H1 (cell line): ENCODE results near the gene WDR33. TPM values are rescaled to one million over a fixed set of nuclear protein-coding genes. Genes with fewer than 3 reads are reported as not detected.

Experiments
- CTCF ChIA-PET: fragments of 300-600 bp; sonication (Branson Sonifier 250); formaldehyde crosslinking; loops from one replicate; lab custom pipeline; 2021; ENCODE audit not compliant: partially characterized antibody; lab: Charles Lee
- POLR2A ChIA-PET: fragments of 300-600 bp; sonication (Branson Sonifier 250); formaldehyde crosslinking; loops from one replicate; lab custom pipeline; 2021; ENCODE audit warnings: inconsistent platforms; ENCODE audit not compliant: partially characterized antibody; lab: Charles Lee
- DNase-seq, 2 experiments: peaks; one replicate each; pipeline versions ENCODE4 v3.0.0 to v3.0.0-alpha.2; 2010 to 2022; ENCODE audit warnings: low spot score in 2 of 2, low read depth in 1 of 2, mixed read lengths in 1 of 2
- FAIRE-seq: peaks from 2 replicates; lab custom pipeline; 2011; peaks lifted over from hg19 to GRCh38; lab: Jason Lieb, UNC
- H2AFZ ChIP-seq: 2 replicates; pipeline ENCODE4 v1.8.1; 2012; ENCODE audit warnings: low read length, inconsistent platforms
- H2AK5ac ChIP-seq: 2 replicates; pipeline ENCODE4 v1.6.1; 2013; ENCODE audit warnings: low read depth, low read length
- H2BK120ac ChIP-seq: replicated peaks from 2 replicates; pipeline ENCODE3; 2013; ENCODE audit warnings: low read depth, low read length, inconsistent platforms
- H2BK12ac ChIP-seq: 2 replicates; pipeline ENCODE4 v1.6.1; 2013; ENCODE audit warnings: low read depth, low read length
- H2BK15ac ChIP-seq: 2 replicates; pipeline ENCODE4 v1.6.1; 2013; ENCODE audit warnings: low read length
- H2BK20ac ChIP-seq: 2 replicates; pipeline ENCODE4 v1.6.1; 2013; ENCODE audit warnings: low read length
- H2BK5ac ChIP-seq: 2 replicates; pipeline ENCODE4 v1.6.1; 2013; ENCODE audit warnings: low read depth, low read length
- H3K14ac ChIP-seq: 2 replicates; pipeline ENCODE4 v1.6.1; 2013; ENCODE audit warnings: inconsistent platforms; ENCODE audit not compliant: insufficient read length
- H3K18ac ChIP-seq: 2 replicates; pipeline ENCODE4 v1.6.1; 2013; ENCODE audit warnings: low read length; ENCODE audit errors: extremely low read depth
- H3K23ac ChIP-seq: 2 replicates; pipeline ENCODE4 v1.6.1; 2013; ENCODE audit warnings: inconsistent platforms; ENCODE audit not compliant: insufficient read length
- H3K23me2 ChIP-seq: 2 replicates; pipeline ENCODE4 v1.6.1; 2013; ENCODE audit warnings: low read depth, low read length
- H3K27ac ChIP-seq: 2 replicates; pipeline ENCODE4 v1.6.1; 2011; ENCODE audit warnings: low read depth, low read length, inconsistent platforms
- H3K27me3 ChIP-seq, 4 experiments: replicated peaks in 1 of 4; 1 replicate in 1 of 4; 2 replicates in 3 of 4; pipeline versions ENCODE4 v1.6.1 to v1.8.1; 2011 to 2013; ENCODE audit warnings: low read length in 3 of 4, mild to moderate bottlenecking in 3 of 4, inconsistent platforms in 2 of 4, mixed read lengths in 2 of 4, moderate library complexity in 1 of 4; ENCODE audit not compliant: control insufficient read depth in 3 of 4, insufficient read depth in 3 of 4; ENCODE audit errors: extremely low read depth in 1 of 4
- H3K36me3 ChIP-seq, 4 experiments: 2 replicates each; pipeline versions ENCODE4 v1.6.1 to v1.8.1; 2011 to 2013; ENCODE audit warnings: mild to moderate bottlenecking in 4 of 4, low read length in 3 of 4, moderate library complexity in 2 of 4, control low read depth in 1 of 4, inconsistent platforms in 1 of 4; ENCODE audit not compliant: insufficient read depth in 4 of 4, control insufficient read depth in 2 of 4
- H3K4ac ChIP-seq: replicated peaks from 2 replicates; pipeline ENCODE3; 2013; ENCODE audit warnings: low read length, low read depth, mixed read lengths, inconsistent platforms; ENCODE audit not compliant: insufficient read length
- H3K4me1 ChIP-seq, 4 experiments: replicated peaks in 1 of 4; 1 replicate in 1 of 4; 2 replicates in 3 of 4; pipeline versions ENCODE4 v1.6.1 to v1.8.1; 2011 to 2013; ENCODE audit warnings: low read length in 3 of 4, inconsistent platforms in 2 of 4, mixed read lengths in 1 of 4; ENCODE audit not compliant: insufficient read depth in 4 of 4, control insufficient read depth in 3 of 4
- H3K4me2 ChIP-seq, 2 experiments: 2 replicates each; pipeline versions ENCODE4 v1.6.1 to v1.8.1; 2011 to 2013; ENCODE audit warnings: low read depth in 2 of 2, low read length in 2 of 2, control low read depth in 1 of 2, inconsistent platforms in 1 of 2, mild to moderate bottlenecking in 1 of 2; ENCODE audit not compliant: insufficient read depth in 1 of 2
- H3K4me3 ChIP-seq, 4 experiments: fragments of 200-600, 300-600 bp in 1 of 4; sonication (generic), shearing (Covaris generic), sonication (Bioruptor Twin) in 1 of 4; 2 replicates each; pipeline versions ENCODE4 v1.5.1 to v1.8.1; 2011 to 2016; ENCODE audit warnings: low read length in 4 of 4, low read depth in 3 of 4, control low read depth in 2 of 4, inconsistent platforms in 2 of 4, mild to moderate bottlenecking in 2 of 4, mixed read lengths in 1 of 4, moderate library complexity in 1 of 4; ENCODE audit not compliant: insufficient read depth in 2 of 4; ENCODE audit errors: extremely low read depth in 1 of 4
- H3K56ac ChIP-seq: replicated peaks from 2 replicates; pipeline ENCODE3; 2013; ENCODE audit warnings: low read depth, mild to moderate bottlenecking, mixed read lengths, low read length, inconsistent platforms; ENCODE audit not compliant: insufficient read length
- H3K79me1 ChIP-seq: 2 replicates; pipeline ENCODE4 v1.6.1; 2013; ENCODE audit warnings: low read depth, low read length, control low read depth
- H3K79me2 ChIP-seq, 2 experiments: 2 replicates each; pipeline versions ENCODE4 v1.6.1 to v1.8.1; 2012 to 2013; ENCODE audit warnings: low read length in 2 of 2, mild to moderate bottlenecking in 2 of 2, inconsistent platforms in 1 of 2; ENCODE audit not compliant: insufficient read depth in 2 of 2, control insufficient read depth in 1 of 2
- H3K9ac ChIP-seq, 4 experiments: replicated peaks in 1 of 4; 1 replicate in 1 of 4; 2 replicates in 3 of 4; pipeline versions ENCODE4 v1.6.1 to v1.8.1; 2011 to 2013; ENCODE audit warnings: low read depth in 3 of 4, low read length in 3 of 4, control low read depth in 2 of 4, mild to moderate bottlenecking in 2 of 4, moderate library complexity in 2 of 4, inconsistent platforms in 1 of 4; ENCODE audit errors: extremely low read depth in 1 of 4
- H3K9me3 ChIP-seq, 2 experiments: 2 replicates each; pipeline versions ENCODE4 v1.6.1 to v1.8.1; 2012 to 2013; ENCODE audit warnings: mild to moderate bottlenecking in 2 of 2, moderate library complexity in 2 of 2, control low read depth in 1 of 2, inconsistent platforms in 1 of 2, low read depth in 1 of 2, low read length in 1 of 2, mixed read lengths in 1 of 2; ENCODE audit not compliant: insufficient read depth in 2 of 2
- H4K20me1 ChIP-seq, 2 experiments: replicated peaks in 1 of 2; 2 replicates each; pipeline versions ENCODE3 to v1.8.1; 2011 to 2013; ENCODE audit warnings: inconsistent platforms in 2 of 2, low read length in 2 of 2, mild to moderate bottlenecking in 1 of 2; ENCODE audit not compliant: insufficient read depth in 2 of 2, control insufficient read depth in 1 of 2
- H4K5ac ChIP-seq: 2 replicates; pipeline ENCODE4 v1.6.1; 2013; ENCODE audit warnings: low read length, low read depth, mixed read lengths, inconsistent platforms; ENCODE audit not compliant: insufficient read length
- H4K8ac ChIP-seq: 2 replicates; pipeline ENCODE4 v1.8.0; 2013; ENCODE audit warnings: mild to moderate bottlenecking, moderate library complexity, low read length, inconsistent platforms; ENCODE audit not compliant: insufficient read depth; ENCODE audit errors: extremely low read depth
- H4K91ac ChIP-seq: replicated peaks from 2 replicates; pipeline ENCODE3; 2013; ENCODE audit warnings: low read length, mixed read lengths, inconsistent platforms; ENCODE audit not compliant: insufficient read length
- KDM5A ChIP-seq: fragments of 200-600 bp; IDR thresholded peaks from 2 replicates; pipeline ENCODE4 v1.7.1; 2012; ENCODE audit warnings: mild to moderate bottlenecking, low read length, inconsistent platforms, mixed read lengths
- SP1 ChIP-seq: IDR thresholded peaks from 2 replicates; pipeline ENCODE4 v1.6.1; 2011; ENCODE audit warnings: low read depth, low read length
- WGBS, 2 experiments: shearing (Covaris generic) in 1 of 2; methylation state at CpG; one replicate each; pipeline versions ENCODE4 v1.1.6 to v1.1.7; 2013 to 2015; ENCODE audit warnings: low lambda C conversion rate in 2 of 2, mixed read lengths in 2 of 2, inconsistent platforms in 1 of 2, low coverage in 1 of 2, missing lambda C conversion rate in 1 of 2; ENCODE audit not compliant: insufficient replicate concordance in 2 of 2, insufficient coverage in 1 of 2, insufficient read length in 1 of 2; ENCODE audit errors: extremely low coverage in 1 of 2, missing lambda C conversion rate in 1 of 2; 5-methylcytosine and 5-hydroxymethylcytosine counted together
- polyA plus RNA-seq, 7 experiments: library from polyadenylated mRNA; depleted of rRNA in 3 of 7; stranded (reverse) in 5 of 7; unstranded in 2 of 7; fragments of >200 nt in 5 of 7; fragments of 200-250 nt in 2 of 7; gene quantifications; 1 replicate in 5 of 7; 2 replicates in 1 of 7; 4 replicates in 1 of 7; pipeline versions ENCODE4 v1.2.1 to v1.2.3, GENCODE V29; 2011 to 2013; ENCODE audit warnings: missing spikeins in 2 of 7, mixed read lengths in 2 of 7
- total RNA-seq: library from RNA; stranded (reverse); fragmentation: NEBNext Ultra II Directional; extraction: Animal tissue kit (Norgen Biotek cat#: 25700); gene quantifications from 2 replicates; pipeline ENCODE4 v1.2.1, GENCODE V29; 2021

The WDR33 gene
- total and polyA plus RNA-seq, 2 of the 8 experiments (the other 6 are each of a cell fraction or from before 2014, with no cell fraction given): 18.1 to 82.7 TPM

DNA sequence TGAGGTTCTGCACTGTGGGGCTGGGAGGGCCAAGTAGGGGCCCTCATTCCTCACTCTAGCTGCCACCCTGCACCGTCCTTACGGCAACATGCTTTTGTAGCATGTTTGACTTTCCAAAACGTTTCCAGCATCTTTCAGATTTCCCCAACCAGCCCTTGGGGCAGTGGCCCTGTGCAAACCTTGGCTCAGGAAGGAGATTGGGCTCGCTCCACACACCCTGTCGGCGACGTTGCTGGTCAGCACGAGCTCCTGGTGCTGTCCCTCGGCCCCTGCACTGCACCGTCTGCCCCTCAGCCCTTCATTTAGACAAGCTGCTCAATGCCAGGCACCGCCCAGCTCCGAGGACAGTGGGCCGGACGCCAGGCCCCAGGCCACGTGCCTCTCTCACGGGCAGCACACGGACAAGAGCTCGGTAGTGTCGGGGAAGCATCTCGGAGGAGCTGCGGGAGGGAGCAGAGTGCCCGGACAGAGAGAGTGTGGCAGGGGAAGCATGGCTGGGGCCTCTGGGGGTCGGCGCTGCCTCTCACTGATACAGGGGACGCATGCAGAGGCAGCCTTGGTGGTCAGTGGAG is 158.1 kb downstream of the WDR33 start:
- CTCF ChIA-PET: interaction anchor here (0.6 to 13.7 kb wide), 9 partner anchors 13 to 96 kb away, joined by 3 to 160 read pairs (median 5); partner anchors contain the start of gene LIMS2
- no peaks in the 10 kb centered on the region for H3K36me3 ChIP-seq
- no peak overlapping the region for H2AK5ac ChIP-seq
- no peak overlapping the region for H4K91ac ChIP-seq
- no peak overlapping the region for H3K4ac ChIP-seq
- H3K79me2 ChIP-seq: no peaks in the 10 kb centered on the region
- no peak overlapping the region for H2BK5ac ChIP-seq
- no peak overlapping the region for H2BK120ac ChIP-seq
- H4K20me1 ChIP-seq: peaks cover 0 to 1% of the 10 kb centered on the region in 2 experiments
- peaks cover 0 to 2% (median 0%) of the 10 kb centered on the region in 4 experiments; a peak in 1 of 7 replicates for H3K27me3 ChIP-seq
- no peak overlapping the region for H3K56ac ChIP-seq
- no peak overlapping the region for H4K5ac ChIP-seq
- DNase-seq: no peak
- WGBS, 2 experiments: 78% methylated on average over 24 of the region's 25 CpGs; no CpG with 5 or more reads in 1 of the 2 experiments
- H2BK12ac ChIP-seq: no peak overlapping the region
- H3K18ac ChIP-seq: no peak overlapping the region
- H2BK15ac ChIP-seq: no peak overlapping the region
- no peak overlapping the region for H3K4me2 ChIP-seq
- no peak overlapping the region for H2BK20ac ChIP-seq
- no peak overlapping the region for H3K4me3 ChIP-seq
- TF ChIP-seq KDM5A (no peak), SP1 (no peak)
- TF ChIP-seq, all 59 proteins: peak for 0
- no peak for FAIRE-seq
- Histone ChIP-seq H3K14ac (no peak overlapping the region), H3K9me3 (no peaks in the 10 kb centered on the region), H3K79me1 (0 out of 2 replicates have a peak, but pooled peaks cover 3% of the 10 kb centered on the region), H3K9ac (no peak overlapping the region), H3K27ac (no peak overlapping the region), H4K8ac (no peak overlapping the region), H3K23ac (no peak overlapping the region), H2AFZ (no peak overlapping the region), H3K4me1 (peaks cover 0 to under 1% (median 0%) of the 10 kb centered on the region in 4 experiments; a peak in 2 of 7 replicates), H3K23me2 (no peaks in the 10 kb centered on the region)
- POLR2A ChIA-PET: interaction anchor here (0.9 to 1.0 kb wide), 2 partner anchors 126 to 212 kb away, joined by 3 to 4 read pairs; partner anchors contain the start of gene IWS1
